Subcutaneous abdominal adipose tissue (tissue), 5 donors: Measurements from ENCODE around the gene BABAM2.
A peak's percentile ranks its signal among the peaks of the same experiment; 100 is the strongest.
"Not testable (repeated sequence)": the region's sequence is repeated elsewhere in the genome, so short reads cannot be mapped to it uniquely, and the experiment has no call there.

Experiments used
- H3K27ac ChIP-seq: one replicate; pipeline ENCODE4 v1.7.0; 2013; ENCODE audit warnings: low read depth, mild to moderate bottlenecking, inconsistent platforms, low read length, moderate library complexity
- H3K27me3 ChIP-seq, 5 donors: one replicate each; pipeline ENCODE4 v1.7.0; 2013; ENCODE audit warnings: low read length in 5 of 5, inconsistent platforms in 1 of 5; ENCODE audit not compliant: control insufficient read depth in 5 of 5, insufficient read depth in 4 of 5
- H3K36me3 ChIP-seq, 5 donors: one replicate each; pipeline ENCODE4 v1.7.0; 2013; ENCODE audit warnings: low read length in 5 of 5; ENCODE audit not compliant: control insufficient read depth in 5 of 5, insufficient read depth in 5 of 5
- H3K4me1 ChIP-seq, 5 donors: one replicate each; pipeline ENCODE4 v1.7.0; 2013; ENCODE audit warnings: low read length in 5 of 5, mild to moderate bottlenecking in 3 of 5, moderate library complexity in 1 of 5; ENCODE audit not compliant: control insufficient read depth in 5 of 5, insufficient read depth in 5 of 5
- H3K4me3 ChIP-seq, 5 donors: one replicate each; pipeline ENCODE4 v1.7.0; 2013; ENCODE audit warnings: low read length in 5 of 5, low read depth in 1 of 5
- H3K9ac ChIP-seq, 5 donors: one replicate each; pipeline ENCODE4 v1.7.0; 2013; ENCODE audit warnings: low read length in 5 of 5, mild to moderate bottlenecking in 4 of 5, moderate library complexity in 3 of 5
- H3K9me3 ChIP-seq, 5 donors: one replicate each; pipeline ENCODE4 v1.7.0; 2013; ENCODE audit warnings: low read length in 5 of 5; ENCODE audit not compliant: control insufficient read depth in 5 of 5
- donor health status: healthy.
- donor health status: healthy.
- donor health status: healthy.
- donor health status: healthy.
- donor health status: healthy.

The BABAM2 gene

GRCh38 chr2:28103611-28104010, 213.1 kb downstream of the BABAM2 start:
- no peaks in the 10 kb centered on the region for H3K9me3 ChIP-seq
- H3K27me3 ChIP-seq, result no peaks in the 10 kb centered on the region
- H3K27ac ChIP-seq, result peak overlapping the region; percentile 35
- no peaks in the 10 kb centered on the region for H3K36me3 ChIP-seq
- H3K4me3 ChIP-seq, result no peak overlapping the region
- peaks cover 0 to 22% (median 11%) of the 10 kb centered on the region in 5 donors for H3K4me1 ChIP-seq
- H3K9ac ChIP-seq, result no peak overlapping the region

- H3K9me3 ChIP-seq, result no peaks in the 10 kb centered on the region
- no peaks in the 10 kb centered on the region for H3K36me3 ChIP-seq
- no peaks in the 10 kb centered on the region for H3K27me3 ChIP-seq
- H3K9ac ChIP-seq, result no peak overlapping the region
- H3K4me1 ChIP-seq, result peaks cover 0 to 5% (median 2%) of the 10 kb centered on the region in 5 donors
- H3K4me3 ChIP-seq, result no peak overlapping the region
- no peak overlapping the region for H3K27ac ChIP-seq
Measured at GRCh38 chr2:28108143-28108542, 217.6 kb downstream of the BABAM2 start.

DNA sequence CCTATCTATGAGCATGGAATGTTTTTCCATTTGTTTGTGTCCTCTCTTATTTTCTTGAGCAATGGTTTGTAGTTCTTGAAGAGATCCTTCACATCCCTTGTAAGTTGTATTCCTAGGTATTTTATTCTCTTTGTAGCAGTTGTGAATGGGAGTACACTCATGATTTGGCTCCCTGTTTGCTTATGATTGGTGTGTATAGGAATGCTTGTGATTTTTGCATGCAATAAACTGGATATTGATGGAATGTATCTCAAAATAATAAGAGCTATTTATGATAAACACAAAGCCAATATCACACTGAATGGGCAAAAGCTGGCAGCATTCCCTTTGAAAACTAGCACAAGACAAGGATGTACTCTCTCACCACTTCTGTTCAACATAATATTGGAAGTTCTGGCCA, 223.2 kb downstream of the BABAM2 start:
- not testable (repeated sequence) for H3K4me1 ChIP-seq, H3K27me3 ChIP-seq, H3K36me3 ChIP-seq, H3K9ac ChIP-seq, H3K27ac ChIP-seq, H3K4me3 ChIP-seq, H3K9me3 ChIP-seq

GRCh38 chr2:28117104-28117596, 226.6 kb downstream of the BABAM2 start:
- Histone ChIP-seq H3K4me3 (no peak overlapping the region), H3K36me3 (no peaks in the 10 kb centered on the region), H3K27ac (no peak overlapping the region), H3K9ac (no peak overlapping the region), H3K27me3 (no peaks in the 10 kb centered on the region), H3K9me3 (no peaks in the 10 kb centered on the region), H3K4me1 (peaks cover 0 to 5% (median 0%) of the 10 kb centered on the region in 5 donors)

GRCh38 chr2:28119631-28120030, 229.1 kb downstream of the BABAM2 start:
- Histone ChIP-seq H3K27ac (no peak overlapping the region), H3K4me1 (peaks cover 0 to 5% (median 0%) of the 10 kb centered on the region in 5 donors)

DNA sequence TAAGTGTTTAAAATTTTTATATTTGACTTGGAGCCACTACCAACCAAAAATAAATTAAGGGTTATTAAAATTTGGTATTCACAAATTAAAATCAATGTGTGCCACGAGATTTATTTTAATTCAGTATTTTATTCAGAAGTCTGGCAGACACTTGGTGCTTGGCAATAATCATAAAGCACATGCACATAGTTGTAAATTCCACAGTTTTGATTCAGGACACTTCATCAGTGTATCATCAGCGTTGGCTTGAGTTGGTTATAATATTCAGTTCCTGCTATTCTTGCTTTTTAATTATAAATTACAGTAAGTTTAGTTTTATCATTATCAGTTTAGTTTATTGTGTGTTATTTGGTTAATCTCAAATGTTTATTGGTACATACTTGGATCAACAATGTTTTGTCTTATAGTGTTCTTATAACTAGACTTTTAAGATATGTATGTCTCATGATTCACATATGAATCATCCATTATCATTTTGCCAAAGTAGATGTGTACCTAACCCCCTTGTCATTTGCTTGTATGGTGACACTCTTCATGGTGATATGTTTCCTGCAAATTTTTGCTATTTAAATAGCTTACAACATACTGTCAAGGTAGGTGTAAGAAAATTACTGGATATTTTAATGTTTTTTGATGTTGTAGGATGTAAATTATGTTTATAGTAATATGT, 237.9 kb downstream of the BABAM2 start:
- H3K9me3 ChIP-seq, result no peaks in the 10 kb centered on the region
- no peak overlapping the region for H3K9ac ChIP-seq
- H3K4me1 ChIP-seq, result no peaks in the 10 kb centered on the region
- no peaks in the 10 kb centered on the region for H3K27me3 ChIP-seq
- no peak overlapping the region for H3K27ac ChIP-seq
- H3K4me3 ChIP-seq, result no peak overlapping the region
- peaks cover 0 to 2% (median 0%) of the 10 kb centered on the region in 5 donors for H3K36me3 ChIP-seq

More at GRCh38 chr2:28119631-28120030, 229.1 kb downstream of the BABAM2 start:
- no peaks in the 10 kb centered on the region for H3K9me3 ChIP-seq
- H3K4me3 ChIP-seq, result no peak overlapping the region
- H3K36me3 ChIP-seq, result no peaks in the 10 kb centered on the region
- no peak overlapping the region for H3K9ac ChIP-seq
- H3K27me3 ChIP-seq, result no peaks in the 10 kb centered on the region

- no peak overlapping the region for H3K4me3 ChIP-seq
- H3K27me3 ChIP-seq, result no peaks in the 10 kb centered on the region
- H3K27ac ChIP-seq, result no peak overlapping the region
- H3K36me3 ChIP-seq, result peaks cover 0 to 2% (median 0%) of the 10 kb centered on the region in 5 donors
- H3K9me3 ChIP-seq, result no peaks in the 10 kb centered on the region
- H3K4me1 ChIP-seq, result peaks cover 0 to 10% (median 9%) of the 10 kb centered on the region in 5 donors
- H3K9ac ChIP-seq, result no peak overlapping the region
Measured at GRCh38 chr2:28129955-28130695, 239.6 kb downstream of the BABAM2 start.

- peaks cover 0 to 23% (median 15%) of the 10 kb centered on the region in 5 donors for H3K4me1 ChIP-seq
- no peaks in the 10 kb centered on the region for H3K27me3 ChIP-seq
- no peak overlapping the region for H3K4me3 ChIP-seq
- H3K36me3 ChIP-seq, result peaks cover 0 to 2% (median 0%) of the 10 kb centered on the region in 5 donors
- H3K9me3 ChIP-seq, result no peaks in the 10 kb centered on the region
- H3K27ac ChIP-seq, result no peak overlapping the region
- H3K9ac ChIP-seq, result no peak overlapping the region
Measured at GRCh38 chr2:28133778-28134177, 243.2 kb downstream of the BABAM2 start.

DNA sequence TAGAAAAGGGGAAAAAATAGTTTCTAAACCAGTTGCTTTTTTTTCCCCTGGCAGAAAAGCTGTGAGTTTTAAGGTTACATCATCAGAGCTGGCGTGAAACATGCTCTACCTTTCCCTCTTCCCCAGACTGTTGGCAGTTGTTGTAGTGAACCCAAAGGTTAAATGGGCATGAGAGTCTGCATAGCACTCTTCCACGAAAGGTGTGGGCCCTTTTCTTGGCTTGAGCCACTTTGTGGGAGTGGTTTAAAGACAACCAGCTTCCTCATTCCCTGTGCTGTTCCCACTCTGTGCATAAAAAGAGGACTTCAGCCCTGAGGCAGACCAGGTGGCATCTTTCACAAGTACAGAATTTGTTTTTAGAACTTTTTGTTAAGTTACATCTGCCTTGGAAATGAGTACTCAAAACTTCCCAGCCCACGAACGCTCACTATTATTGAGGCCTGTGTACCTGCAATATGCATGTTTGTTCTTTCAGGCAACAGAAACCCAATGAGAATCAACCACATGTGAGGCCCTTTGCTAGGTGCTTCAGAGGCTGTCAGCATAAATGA, 243.8 kb downstream of the BABAM2 start:
- peaks cover 0 to 2% (median 0%) of the 10 kb centered on the region in 5 donors for H3K36me3 ChIP-seq
- H3K27ac ChIP-seq, result no peak overlapping the region
- H3K4me3 ChIP-seq, result no peak overlapping the region
- H3K9ac ChIP-seq, result no peak overlapping the region
- no peaks in the 10 kb centered on the region for H3K27me3 ChIP-seq
- H3K4me1 ChIP-seq, result peaks cover 0 to 23% (median 15%) of the 10 kb centered on the region in 5 donors
- no peaks in the 10 kb centered on the region for H3K9me3 ChIP-seq

DNA sequence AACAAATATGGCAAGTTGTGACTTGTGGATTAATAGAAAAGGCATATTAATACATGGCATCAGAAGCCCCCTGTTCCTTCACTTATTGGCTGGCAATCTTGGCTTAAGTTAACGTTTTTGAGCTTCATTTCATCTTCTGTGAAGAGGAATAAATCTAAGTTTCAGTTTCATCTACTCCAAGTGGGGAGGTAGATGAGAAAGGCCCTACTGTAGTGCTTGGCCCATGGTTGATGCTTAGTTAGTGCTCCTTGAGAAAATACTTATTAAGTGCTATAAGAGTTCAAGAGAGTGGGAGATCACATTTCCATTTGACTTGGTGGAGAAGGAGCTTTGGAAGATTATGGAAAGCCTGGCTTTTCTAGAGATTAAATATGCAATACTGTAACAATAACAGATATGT, 244.3 kb downstream of the BABAM2 start:
- H3K9me3 ChIP-seq, result no peaks in the 10 kb centered on the region
- no peak overlapping the region for H3K27ac ChIP-seq
- peaks cover 0 to 23% (median 15%) of the 10 kb centered on the region in 5 donors for H3K4me1 ChIP-seq
- H3K36me3 ChIP-seq, result peaks cover 0 to 2% (median 0%) of the 10 kb centered on the region in 5 donors
- H3K27me3 ChIP-seq, result no peaks in the 10 kb centered on the region
- H3K9ac ChIP-seq, result no peak overlapping the region
- no peak overlapping the region for H3K4me3 ChIP-seq
